DMS114 treated with DMSO at 0.1 percent for 48 hours (cell line): ENCODE results near the gene GNA12.
"Not testable (repeated sequence)": the region's sequence is repeated elsewhere in the genome, so short reads cannot be mapped to it uniquely, and the experiment has no call there.

ENCODE experiments used
- DNase-seq: peaks from one replicate; lab custom pipeline; 2025; ENCODE audit not compliant: unreplicated experiment; lab: John Stamatoyannopoulos, UW

GNA12 gene

DNA sequence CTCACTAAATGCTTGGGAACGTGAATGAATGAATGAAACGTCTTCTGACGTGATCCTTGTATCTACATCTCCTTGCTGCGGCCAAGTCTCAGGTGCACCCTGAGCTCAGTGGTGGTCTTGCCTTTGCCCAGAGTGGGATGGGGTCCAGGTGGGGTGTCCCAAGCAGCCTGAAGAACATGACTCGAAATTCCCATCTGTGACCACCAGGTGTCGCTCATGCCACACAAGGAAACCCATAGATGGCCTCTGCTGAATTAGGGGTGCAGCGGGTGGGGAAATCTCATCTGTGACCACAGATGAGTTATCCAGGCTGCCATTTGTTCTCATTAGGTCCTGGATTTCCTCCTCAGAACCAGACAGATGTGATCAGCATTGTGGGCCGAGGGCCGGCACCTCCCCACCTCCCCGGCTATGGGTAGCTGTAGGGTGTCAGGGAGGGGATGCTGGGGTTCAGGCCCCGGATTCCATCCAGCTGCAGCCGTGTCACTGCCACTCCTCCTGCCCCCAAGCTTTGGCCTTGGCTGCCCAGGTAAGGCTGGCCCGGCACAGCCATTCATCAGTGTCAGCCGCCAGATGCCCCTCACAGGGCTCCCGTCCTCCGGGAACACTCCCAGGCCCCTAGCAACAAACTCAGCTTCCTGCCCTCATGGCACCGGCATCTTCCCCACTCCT, 21.0 kb upstream of the GNA12 start:
- peak; percentile 18 for DNase-seq

DNA sequence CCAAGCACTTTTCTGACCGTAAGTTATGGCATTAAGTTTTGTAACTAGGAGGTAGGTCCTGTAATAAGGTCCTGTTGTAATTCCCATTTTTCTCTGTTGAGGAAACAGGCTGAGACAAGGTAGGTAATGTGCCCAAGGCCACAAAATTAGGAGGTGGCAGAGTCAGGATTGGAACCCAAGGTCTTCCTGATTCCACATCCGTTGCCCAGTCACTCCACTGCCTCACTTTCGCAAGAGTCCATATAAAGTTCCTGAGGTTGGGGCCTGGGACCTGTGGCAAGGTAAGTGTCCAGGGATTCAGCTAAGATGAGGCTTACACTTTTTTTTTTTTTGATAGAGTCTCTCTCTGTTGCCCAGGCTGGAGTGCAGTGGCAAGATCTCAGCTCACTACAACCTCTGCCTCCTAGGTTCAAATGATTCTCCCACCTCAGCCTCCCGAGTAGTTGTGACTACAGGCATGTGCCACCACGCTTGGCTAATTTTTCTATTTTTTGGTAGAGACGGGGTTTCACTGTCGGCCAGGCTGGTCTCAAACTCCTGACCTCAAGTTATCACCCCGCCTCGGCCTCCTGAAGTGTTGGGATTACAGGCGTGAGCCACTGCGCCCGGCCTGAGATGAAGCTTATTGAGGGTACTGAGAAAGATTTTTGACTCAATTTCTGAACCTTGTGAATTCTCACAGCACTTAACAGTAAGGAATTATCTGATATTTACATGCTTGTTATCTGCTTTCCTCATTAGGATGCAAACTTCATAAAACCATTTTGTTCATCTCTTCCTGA, 20.3 kb upstream of the GNA12 start:
- DNase-seq, result no peak

DNA sequence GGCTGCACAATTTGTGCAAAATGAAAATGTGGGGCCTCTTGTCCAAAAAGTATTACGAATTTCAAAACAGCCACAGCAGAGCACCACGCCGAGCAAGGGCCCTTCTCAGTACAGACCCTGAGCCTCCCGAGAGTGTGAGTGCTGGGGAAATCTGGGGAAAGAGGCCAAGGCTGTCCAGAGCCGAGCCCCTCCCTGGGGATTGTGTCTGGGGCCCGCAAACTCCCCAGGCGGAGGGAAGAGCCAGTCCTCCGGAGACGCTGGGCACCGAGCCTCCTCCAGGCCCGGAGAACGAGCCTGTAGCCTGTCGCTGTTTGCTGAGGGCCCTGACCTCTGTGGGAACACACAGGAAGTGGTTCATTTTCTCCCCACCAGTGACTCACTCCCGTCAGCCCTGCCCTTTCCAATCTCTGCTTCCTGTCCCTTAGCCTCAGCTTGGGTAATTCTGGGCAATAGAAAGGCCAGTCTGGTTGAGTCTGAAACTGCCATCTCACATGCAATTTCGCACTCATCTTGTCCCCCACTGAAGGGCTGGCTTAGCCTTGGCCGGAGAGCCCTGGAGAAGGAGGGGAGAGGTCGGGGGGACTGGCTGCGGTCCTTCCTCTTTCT, 19.5 kb upstream of the GNA12 start:
- DNase-seq, result no peak

DNA sequence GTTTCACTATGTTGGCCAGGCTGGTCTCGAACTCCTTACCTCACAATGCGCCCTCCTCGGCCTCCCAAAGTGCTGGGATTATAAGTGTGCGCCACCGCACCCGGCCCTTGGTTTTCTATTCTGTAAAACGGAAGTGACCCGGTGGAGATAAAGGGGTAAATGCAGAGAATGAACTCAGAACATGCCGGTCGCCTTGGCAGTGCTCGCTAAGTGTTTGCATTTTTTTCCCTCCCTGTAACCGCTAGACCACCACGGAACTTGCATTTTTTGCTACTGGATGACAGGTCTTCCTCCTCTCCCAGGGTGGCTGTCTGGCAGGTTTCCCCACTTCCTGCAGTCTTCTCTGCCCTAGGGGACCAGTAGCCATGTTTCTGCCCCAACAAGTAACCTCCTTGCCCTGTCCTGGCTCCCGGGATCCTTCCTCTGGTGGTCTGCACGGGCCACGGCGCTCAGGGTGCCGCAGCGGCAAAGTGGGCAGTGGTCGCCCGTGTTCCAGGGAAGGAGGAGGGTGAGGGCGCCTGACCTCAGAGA, 18.8 kb upstream of the GNA12 start:
- no peak for DNase-seq

DNA sequence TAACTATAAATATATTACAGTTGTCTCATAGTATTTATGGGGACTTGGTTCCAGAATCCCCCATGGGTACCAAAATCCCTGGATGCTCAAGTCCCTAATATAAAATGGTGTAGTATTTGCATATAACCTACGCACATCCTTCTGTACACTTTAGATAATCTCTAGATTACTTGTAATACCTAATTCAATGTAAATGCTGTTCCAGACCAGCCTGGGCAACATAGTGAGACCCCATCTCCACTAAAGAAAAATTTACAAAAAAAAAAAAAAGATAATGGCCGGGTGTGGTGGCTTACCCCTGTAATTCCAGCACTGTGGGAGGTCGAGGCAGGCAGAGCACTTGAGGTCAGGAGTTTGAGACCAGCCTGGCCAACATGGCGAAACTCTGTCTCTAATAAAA, 17.4 kb upstream of the GNA12 start:
- no peak for DNase-seq

DNA sequence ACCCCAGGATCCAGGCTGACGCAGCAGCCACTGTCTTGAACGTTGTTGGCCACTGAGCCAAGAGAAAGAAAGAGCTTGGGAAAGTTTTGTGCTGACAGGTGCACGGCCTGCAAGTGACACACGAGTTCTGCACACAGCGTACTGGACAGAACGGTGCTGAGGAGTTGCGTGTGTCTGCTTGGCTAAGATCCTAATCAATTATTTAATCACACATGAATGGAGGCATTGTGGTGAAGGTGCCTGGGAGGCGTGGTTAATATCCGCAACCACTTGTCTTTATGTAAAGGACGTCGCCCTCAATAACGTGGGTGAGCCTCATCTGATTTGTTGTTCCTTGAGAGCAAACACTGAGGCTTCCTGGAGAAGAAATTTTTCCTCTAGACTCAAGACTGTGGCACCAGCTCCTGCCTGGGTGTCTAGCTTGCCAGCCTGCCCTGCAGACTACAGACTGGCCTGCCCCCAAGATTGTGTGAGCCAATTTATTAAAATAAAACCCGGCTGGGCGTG, 16.6 kb upstream of the GNA12 start:
- DNase-seq, result no peak

DNA sequence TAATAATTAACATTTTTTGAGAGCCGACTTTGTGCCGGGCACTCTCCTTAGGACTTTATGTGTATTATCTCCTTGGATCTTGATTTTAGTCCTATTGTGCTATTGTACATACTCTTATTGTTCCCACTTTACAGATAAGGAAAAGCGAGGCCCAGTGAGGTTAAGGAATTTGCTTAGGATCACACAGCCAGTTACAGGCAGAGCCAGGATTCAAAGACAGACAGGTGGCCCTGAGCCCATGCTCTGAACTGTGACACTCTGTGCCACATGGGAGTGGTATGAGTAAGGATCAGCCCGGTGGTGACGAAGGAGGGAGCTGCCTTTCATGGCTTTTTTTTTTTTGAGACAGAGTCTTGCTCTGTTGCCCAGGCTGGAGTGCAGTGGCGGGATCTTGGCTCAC, 15.8 kb upstream of the GNA12 start:
- no peak for DNase-seq

DNA sequence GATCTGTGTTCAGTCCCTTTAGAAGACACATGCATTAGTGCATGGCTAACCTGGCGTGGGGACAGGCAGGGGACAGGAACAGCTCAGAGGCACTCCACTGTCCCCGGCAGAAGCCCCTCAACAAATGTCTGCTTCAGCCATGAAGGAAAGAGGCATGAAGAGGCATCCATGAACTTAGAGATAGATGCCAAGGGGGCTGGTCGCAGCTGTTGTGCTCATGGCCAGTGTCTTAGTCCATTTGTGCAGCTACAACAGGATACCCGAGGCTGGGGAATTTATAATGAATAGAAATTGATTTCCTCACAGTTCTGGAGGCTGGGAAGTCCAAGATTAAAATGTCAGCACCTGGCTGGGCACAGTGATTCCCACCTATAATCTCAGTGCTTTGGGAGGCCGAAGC, 14.5 kb upstream of the GNA12 start:
- no peak for DNase-seq

DNA sequence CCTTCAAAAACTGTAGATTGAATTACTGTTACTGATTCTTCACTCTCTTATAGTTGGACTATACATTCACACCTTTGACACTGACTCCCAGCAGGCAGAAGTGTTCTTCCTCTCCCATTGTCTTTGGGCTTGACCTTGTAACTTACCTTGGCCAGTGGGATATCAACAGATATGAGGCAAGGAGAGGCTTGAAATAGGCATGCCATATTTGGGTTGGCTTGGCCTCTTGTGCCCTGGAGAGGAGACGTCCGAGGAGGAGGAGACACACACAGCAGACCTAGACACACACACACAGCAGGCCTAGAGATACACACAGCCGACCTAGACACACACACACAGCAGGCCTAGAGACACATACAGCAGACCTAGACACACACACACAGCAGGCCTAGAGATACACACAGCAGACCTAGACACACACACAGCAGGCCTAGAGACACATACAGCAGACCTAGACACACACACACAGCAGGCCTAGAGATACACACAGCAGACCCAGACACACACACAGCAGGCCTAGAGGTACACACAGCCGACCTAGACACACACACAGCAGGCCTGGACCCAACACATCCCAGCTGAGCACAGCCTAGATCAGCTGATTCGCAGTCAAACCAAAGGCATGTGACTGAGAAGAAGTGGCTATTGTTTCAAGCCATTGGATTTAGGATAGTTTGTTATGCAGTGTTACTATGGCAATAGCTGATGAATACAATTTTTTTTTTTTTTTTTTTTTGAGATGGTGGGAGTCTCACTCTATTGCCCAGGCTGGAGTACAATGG, 12.5 kb upstream of the GNA12 start:
- no peak for DNase-seq

DNA sequence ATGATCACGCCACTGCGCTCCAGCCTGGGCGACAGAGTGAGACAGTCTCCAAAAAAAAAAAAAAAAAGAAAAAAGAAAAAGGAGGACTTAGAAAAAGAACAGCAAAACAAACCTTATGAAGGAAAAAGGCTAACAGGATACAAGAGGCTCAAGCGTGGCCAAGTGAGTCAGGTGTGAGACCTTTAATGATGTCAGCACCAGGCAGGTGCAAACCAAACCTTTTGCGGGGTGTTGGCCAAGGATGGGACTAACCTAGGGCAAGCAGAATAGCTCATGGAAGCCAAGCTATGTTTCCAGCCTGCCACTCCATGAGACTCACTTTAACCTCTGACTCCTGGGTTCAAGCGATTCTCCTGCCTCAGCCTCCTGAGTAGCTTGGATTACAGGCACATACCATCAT, 11.3 kb upstream of the GNA12 start:
- DNase-seq, result no peak

DNA sequence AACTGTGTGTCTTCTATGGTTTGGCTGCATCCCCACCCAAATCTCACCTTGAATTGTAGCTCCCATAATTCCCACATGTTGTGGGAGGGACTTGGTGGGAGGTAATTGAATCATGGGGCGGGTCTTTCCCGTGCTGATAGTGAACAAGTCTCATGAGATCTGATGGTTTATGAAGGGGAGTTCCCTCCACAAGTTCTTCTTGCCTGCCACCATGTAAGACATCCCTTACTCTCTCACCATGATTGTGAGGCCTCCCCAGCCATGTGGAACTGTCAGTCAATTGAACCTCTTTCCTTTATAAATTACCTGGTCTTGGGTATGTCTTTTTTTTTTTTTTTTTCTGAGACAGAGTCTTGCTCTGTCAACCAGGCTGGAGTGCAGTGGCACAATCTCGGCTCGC, 9.4 kb upstream of the GNA12 start:
- not testable (repeated sequence) for DNase-seq

DNA sequence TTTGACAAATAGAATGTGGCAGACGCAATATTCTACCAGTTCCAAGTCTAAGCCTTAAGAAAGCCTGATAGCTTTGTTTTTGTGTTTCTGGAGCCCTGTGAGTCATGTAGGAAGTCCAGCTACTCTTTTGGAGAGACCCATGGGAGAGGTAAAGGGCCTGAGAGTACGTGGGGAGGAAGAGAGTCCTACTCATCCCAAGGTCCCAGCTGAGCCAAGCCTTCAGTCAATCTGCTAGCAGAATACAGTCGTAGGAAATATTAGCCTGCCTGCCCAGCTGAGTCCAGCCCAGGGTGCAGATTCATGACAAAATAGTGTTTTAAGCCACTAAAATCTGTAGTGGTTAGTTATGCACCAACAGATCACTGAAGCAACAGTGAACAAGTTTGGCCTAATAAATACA, 9.0 kb upstream of the GNA12 start:
- no peak for DNase-seq

DNA sequence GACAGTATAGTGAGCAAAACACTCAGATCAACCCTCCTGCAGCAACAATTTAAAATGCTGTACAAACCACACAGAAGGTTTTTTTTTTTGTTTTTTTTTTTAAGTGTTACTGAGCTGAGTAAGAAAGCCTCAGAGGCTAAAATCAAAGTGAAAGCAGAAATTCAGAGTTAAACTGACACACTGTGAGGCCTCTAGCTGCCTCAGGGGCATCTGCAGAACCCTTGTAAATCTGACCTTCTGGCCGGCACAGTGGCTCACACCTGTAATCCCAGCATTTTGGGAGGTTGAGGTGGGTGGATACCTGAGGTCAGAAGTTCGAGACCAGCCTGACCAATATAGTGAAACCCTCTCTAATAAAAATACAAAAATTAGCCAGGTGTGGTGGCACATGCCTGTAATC, 7.4 kb upstream of the GNA12 start:
- no peak for DNase-seq

DNA sequence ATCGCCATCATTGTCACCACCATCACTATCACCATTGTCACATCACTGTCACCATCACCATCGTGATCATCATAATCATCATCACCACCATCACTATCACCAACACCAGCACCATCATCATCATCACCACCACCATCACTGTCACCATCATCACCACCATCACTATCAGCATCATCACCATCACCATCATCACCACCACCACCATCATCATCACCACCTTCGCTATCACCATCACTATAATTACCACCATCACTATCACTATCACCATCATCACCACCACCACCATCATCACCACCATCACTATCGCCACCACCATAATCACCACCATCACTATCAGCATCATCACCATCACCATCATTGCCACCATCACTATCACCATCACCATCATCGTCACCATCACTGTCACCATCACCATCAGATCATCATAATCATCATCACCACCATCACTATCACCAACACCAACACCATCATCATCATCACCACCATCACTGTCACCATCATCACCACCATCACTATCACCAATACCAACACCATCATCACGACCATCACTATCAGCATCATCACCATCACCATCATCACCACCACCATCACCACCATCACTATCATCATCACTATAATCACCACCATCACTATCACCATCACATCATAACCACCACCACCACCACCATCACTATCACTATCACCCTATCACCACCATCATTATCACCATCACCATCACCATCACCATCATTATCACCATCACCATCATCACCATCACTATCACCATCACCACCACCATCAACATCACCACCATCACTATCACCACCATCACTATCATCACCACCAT, 6.0 kb upstream of the GNA12 start:
- DNase-seq, result no peak

DNA sequence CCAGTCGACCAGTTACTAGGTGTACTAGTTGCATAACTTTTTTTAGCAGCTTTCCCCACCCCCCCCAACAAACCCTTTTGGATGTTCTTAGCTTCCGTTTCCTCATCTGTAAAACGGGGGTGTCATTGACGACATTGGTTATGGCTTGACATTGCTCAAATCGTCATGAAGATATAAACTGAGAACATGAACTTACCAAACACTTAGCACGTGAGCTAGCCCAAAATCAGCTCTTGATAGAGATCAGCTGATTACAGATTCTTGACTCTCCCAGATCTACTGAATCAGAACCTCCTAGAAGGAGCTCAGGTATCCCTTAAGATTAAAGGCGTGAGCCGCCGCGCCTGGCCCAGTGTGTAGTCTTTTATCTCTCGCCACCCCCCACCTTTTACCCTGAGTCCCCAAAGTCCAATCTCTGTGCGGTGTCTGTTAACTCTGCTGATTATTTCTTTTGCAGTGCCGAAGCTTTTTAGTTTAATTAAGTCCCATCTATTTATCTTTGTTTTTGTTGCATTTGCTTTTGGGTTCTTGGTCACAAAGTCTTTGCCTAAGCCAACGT, 1.0 kb upstream of the GNA12 start:
- no peak for DNase-seq

DNA sequence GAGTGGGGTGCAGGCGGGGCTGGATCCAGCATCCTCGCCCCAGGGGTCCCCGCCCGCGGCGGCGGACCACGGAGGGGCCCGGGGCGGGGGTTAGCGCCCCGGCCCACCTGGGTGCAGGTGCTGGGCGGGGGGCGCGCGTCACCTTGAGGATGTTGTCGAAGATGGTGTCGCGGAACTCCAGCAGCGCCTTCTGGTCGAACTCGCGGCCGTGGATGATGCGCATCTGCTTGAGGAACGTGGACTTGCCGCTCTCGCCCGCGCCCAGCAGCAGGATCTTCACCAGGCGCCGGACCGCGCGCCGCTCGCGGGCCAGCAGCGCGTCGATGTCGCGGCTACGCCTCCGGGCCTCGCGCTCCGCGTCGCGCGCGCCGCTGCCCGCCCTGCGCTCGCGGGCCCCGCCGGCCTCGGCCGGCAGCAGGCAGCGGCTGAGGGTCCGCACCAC, 376 bp downstream of the GNA12 start:
- DNase-seq, result no peak

DNA sequence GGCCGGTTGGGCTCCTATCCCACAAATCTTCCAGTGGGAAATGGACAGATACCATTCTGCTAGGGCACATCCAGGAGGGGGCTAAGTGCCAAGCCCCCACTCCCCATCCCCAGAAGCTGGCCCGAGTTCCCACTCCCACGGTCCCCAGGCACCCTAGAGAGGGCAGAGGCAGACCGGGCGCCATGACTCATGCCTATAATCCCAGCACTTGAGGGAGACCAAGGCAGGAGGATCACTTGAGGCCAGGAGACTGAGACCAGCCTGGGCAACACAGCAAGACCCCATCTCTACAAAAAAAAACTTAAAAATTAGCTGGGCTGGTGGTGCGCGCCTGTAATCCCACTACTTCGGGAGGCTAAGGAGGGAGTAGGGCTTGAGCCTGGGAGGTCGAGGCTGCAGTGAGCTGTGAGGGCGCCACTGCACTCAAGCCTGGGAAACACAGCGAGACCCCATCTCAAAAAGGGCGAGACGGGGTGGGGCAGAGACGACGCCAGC, 870 bp downstream of the GNA12 start:
- no peak for DNase-seq

DNA sequence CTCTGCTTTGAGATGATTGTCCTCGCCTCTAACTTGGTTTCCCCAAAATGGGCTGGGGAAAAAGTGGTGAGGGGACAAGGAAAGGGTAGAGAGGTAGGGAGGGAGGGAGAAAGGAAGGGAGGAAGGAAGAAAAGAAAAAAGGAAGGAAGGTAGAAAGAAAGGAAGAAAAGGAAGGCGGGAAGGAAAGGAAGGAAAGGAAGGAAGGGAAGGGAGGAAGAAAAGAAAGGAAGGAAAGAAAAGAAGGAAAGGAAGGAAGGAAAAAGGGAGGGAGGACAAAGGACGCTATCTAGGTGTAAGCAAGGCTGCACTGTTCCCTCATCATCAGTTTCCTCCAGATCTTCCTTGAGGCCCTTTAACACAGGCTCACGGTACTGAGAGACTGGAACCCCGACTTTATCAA, 2.2 kb downstream of the GNA12 start:
- no peak for DNase-seq

DNA sequence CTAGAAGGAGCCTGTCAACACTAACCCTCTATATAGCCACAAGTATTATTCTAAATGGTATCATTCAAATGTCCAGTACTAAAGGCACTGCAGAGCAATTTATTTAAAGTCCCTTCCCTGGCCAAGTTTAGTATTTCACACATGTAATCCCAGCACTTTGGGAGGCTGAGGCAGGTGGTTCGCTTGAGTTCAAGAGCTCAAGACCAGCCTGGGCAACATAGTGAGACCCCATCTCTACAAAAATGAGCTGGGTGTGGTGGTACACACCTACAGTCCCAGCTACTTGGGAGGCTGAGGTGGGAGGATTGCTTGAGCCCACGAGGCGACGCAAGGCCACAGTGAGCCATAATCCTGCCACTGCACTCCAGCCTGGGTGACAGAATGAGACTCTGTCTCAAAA, 3.6 kb downstream of the GNA12 start:
- no peak for DNase-seq
